K562 (cell line): Measurements from ENCODE around the gene WBP1. TPM values are rescaled to one million over a fixed set of nuclear protein-coding genes. Genes with fewer than 3 reads are reported as not detected.
A peak's percentile ranks its signal among the peaks of the same experiment; 100 is the strongest.

ENCODE experiments used
- ATAC-seq: fragments of 200-7000 bp; cut with Tn5 transposase; 3 replicates; pipeline ENCODE4 v1.9.1; 2020; ENCODE audit warnings: moderate library complexity
- BruUV-seq: library from RNA; stranded (reverse); fragments of 400-500 nt; replicated peaks from 2 replicates; lab custom pipeline; 2021; lab: Mats Ljungman, UMichigan
- CTCF ChIA-PET: fragments of 300-600 bp; formaldehyde crosslinking; extraction: SDS; loops from one replicate; lab custom pipeline; 2021; ENCODE audit warnings: low intra/inter-chr PET ratio; lab: Yijun Ruan, JAX
- POLR2A ChIA-PET: fragments of 300-600, 350-650 bp; sonication (Branson Sonifier 250); formaldehyde crosslinking; extraction: SDS; loops from one replicate; lab custom pipeline; 2021; ENCODE audit warnings: antibody characterized with exemption, inconsistent platforms; lab: Yijun Ruan, JAX
- DNase-seq, 4 experiments: peaks; one replicate each; pipeline versions ENCODE4 v3.0.0 to v3.0.0-alpha.2; 2011 to 2018; ENCODE audit warnings: low spot score in 3 of 4, mixed read lengths in 3 of 4; ENCODE audit errors: extremely low read depth in 1 of 4
- FAIRE-seq: peaks from 2 replicates; lab custom pipeline; 2011; peaks lifted over from hg19 to GRCh38; lab: Jason Lieb, UNC
- H2AFZ ChIP-seq: 2 replicates; pipeline ENCODE4 v1.6.0; 2011; ENCODE audit warnings: low read depth, low read length, control low read depth, inconsistent platforms
- H3K27ac ChIP-seq: fragments of 200-600 bp; 3 replicates; pipeline ENCODE4 v1.8.0; 2011; ENCODE audit warnings: low read depth, mild to moderate bottlenecking, control low read depth, inconsistent platforms, low read length, moderate library complexity, mixed read lengths; ENCODE audit errors: extremely low read depth
- H3K27me3 ChIP-seq, 2 experiments: fragments of 300-600 bp in 1 of 2; 2 replicates in 1 of 2; 3 replicates in 1 of 2; pipeline versions ENCODE4 v1.6.0 to v1.8.0; 2011; ENCODE audit warnings: inconsistent platforms in 2 of 2, low read length in 2 of 2, mild to moderate bottlenecking in 1 of 2, mixed read lengths in 1 of 2, moderate library complexity in 1 of 2; ENCODE audit not compliant: control insufficient read depth in 2 of 2, insufficient read depth in 2 of 2
- H3K36me3 ChIP-seq: fragments of 300-600 bp; 3 replicates; pipeline ENCODE4 v1.8.0; 2011; ENCODE audit warnings: mild to moderate bottlenecking, low read length, inconsistent platforms; ENCODE audit not compliant: control insufficient read depth, insufficient read depth
- H3K4me1 ChIP-seq, 2 experiments: fragments of 200-600 bp in 1 of 2; replicated peaks in 1 of 2; 2 replicates in 1 of 2; 3 replicates in 1 of 2; pipeline versions ENCODE4 v1.5.1 to v1.8.0; 2011; ENCODE audit warnings: inconsistent platforms in 2 of 2, low read length in 2 of 2, mild to moderate bottlenecking in 1 of 2, mixed read lengths in 1 of 2, moderate library complexity in 1 of 2; ENCODE audit not compliant: control insufficient read depth in 2 of 2, insufficient read depth in 2 of 2
- H3K4me2 ChIP-seq: 2 replicates; pipeline ENCODE4 v1.6.1; 2011; ENCODE audit warnings: low read length, control low read depth, inconsistent platforms, mixed read lengths; ENCODE audit not compliant: insufficient read depth
- H3K4me3 ChIP-seq: fragments of 200-600 bp; sonication (generic), shearing (Covaris generic); 2 replicates; pipeline ENCODE4 v1.5.1; 2016; ENCODE audit warnings: control low read depth, inconsistent platforms
- H3K79me2 ChIP-seq: fragments of 200-600 bp; 3 replicates; pipeline ENCODE4 v1.8.0; 2011; ENCODE audit warnings: low read length, inconsistent platforms; ENCODE audit not compliant: control insufficient read depth, insufficient read depth
- H3K9ac ChIP-seq, 2 experiments: 2 replicates each; pipeline versions ENCODE4 v1.6.0 to v1.6.1; 2011; ENCODE audit warnings: low read depth in 2 of 2, low read length in 2 of 2, control low read depth in 1 of 2, inconsistent platforms in 1 of 2, mild to moderate bottlenecking in 1 of 2, mixed read lengths in 1 of 2; ENCODE audit not compliant: insufficient read depth in 1 of 2
- H3K9me1 ChIP-seq: one replicate; pipeline ENCODE4 v1.6.0; 2011; ENCODE audit warnings: inconsistent platforms, mild to moderate bottlenecking, low read length, moderate library complexity; ENCODE audit not compliant: control insufficient read depth, insufficient read depth
- H3K9me3 ChIP-seq: replicated peaks from 2 replicates; pipeline ENCODE4 v1.5.1; 2011; ENCODE audit warnings: low read depth, low read length, inconsistent platforms; ENCODE audit not compliant: control insufficient read depth, insufficient read depth
- H4K20me1 ChIP-seq: replicated peaks from 2 replicates; pipeline ENCODE4 v1.6.1; 2011; ENCODE audit warnings: low read length, inconsistent platforms, mixed read lengths; ENCODE audit not compliant: control insufficient read depth, insufficient read depth
- WGBS: fragments of 100-300 bp; shearing (Covaris generic); methylation state at CpG from one replicate; pipeline ENCODE4 v1.1.6; 2016; ENCODE audit warnings: low coverage, mixed read lengths; ENCODE audit not compliant: insufficient coverage; ENCODE audit errors: missing lambda C conversion rate; 5-methylcytosine and 5-hydroxymethylcytosine counted together
- in situ Hi-C: fragments of 300-500 bp; cut with MboI; formaldehyde crosslinking; loops from 4 replicates; pipeline ENCODE4 v1.15.0; 2018; ENCODE audit warnings: inconsistent platforms, mixed read lengths
- intact Hi-C: fragments of 100-400 bp; cut with micrococcal nuclease; formaldehyde crosslinking; loops from 2 replicates; pipeline ENCODE4 v1.14.2; 2022
- polyA plus RNA-seq, 8 experiments: library from polyadenylated mRNA; depleted of rRNA in 4 of 8; stranded (reverse) in 5 of 8; unstranded in 3 of 8; fragments of >200 nt; fragmentation: Nextera tagmentation in 2 of 8; fragmentation: Illumina TruSeq in 1 of 8; extraction: Ambion mirVana in 2 of 8; extraction: Trizol in 1 of 8; gene quantifications; 2 replicates each; pipeline versions ENCODE4 v1.2.1 to v1.2.3, GENCODE V29; 2011 to 2014; ENCODE audit warnings: inconsistent platforms in 1 of 8, missing spikeins in 1 of 8
- total RNA-seq, 7 experiments: library from RNA; depleted of rRNA in 6 of 7; stranded (reverse); fragments of >200 nt in 6 of 7; fragmentation: Illumina TruSeq in 2 of 7; extraction: Trizol in 2 of 7; gene quantifications; 2 replicates each; pipeline versions ENCODE4 v1.2.1 to v1.2.3, GENCODE V29; 2011 to 2021; ENCODE audit warnings: low replicate concordance in 1 of 7
- TF ChIP-seq, protein P1 (sequence below): sonication (generic); formaldehyde crosslinking; IDR thresholded peaks from 2 replicates; pipeline ENCODE4 v1.8.1; 2023; ENCODE audit warnings: mild to moderate bottlenecking, missing genetic modification reagents
- TF ChIP-seq, protein P2 (sequence below): fragments of 200-800 bp; sonication (Bioruptor generic); IDR thresholded peaks from 2 replicates; pipeline ENCODE4 v1.6.1; 2017; ENCODE audit warnings: missing genetic modification characterization, missing compliant biosample characterization

WBP1 gene
- total and polyA plus RNA-seq, 9 of the 15 experiments (the other 6 are each of a cell fraction or from before 2014, with no cell fraction given): 1.9 to 27.7 (median 14.2) TPM

DNA sequence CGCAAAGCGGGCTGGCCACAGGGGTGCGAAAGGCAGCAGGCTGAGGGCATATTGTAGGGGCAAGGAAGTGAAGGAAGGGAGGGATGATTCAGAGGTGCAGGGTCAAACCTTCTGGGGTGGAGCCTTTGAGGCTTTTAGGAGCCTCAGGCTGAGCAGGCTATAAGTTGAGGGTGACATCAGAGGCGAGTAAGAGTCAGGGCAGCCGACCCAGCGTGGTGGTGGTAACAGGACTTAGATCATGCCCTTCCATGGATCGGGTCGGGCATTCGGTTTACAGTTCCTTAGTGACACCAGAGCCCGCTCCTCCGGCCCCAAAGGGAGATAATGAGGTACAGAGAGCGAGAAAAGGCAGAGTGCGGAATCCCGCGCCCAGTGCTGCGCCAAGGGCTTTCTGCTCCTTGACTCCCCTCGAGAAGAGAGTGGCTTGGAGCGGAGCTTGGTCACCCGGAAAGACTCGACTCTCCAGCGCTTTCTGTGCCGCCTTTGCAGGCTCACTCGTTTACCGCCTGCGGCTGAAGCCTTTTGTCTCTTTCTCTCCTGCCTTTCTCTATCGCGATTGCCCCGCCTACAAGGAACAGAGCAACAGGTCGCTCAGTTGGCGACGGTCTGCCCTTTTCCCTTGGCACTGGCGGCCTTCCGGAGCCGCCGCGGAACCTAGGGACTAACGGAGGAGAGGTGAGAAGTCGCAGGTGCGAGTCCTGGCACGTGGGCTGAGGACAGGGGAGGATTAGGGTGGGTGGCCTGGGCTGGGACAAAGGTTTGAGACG, 40.4 kb downstream of the WBP1 start:
- DNase-seq (no peak), FAIRE-seq (no peak), ATAC-seq (no peak)
- TF ChIP-seq, protein P1, sequence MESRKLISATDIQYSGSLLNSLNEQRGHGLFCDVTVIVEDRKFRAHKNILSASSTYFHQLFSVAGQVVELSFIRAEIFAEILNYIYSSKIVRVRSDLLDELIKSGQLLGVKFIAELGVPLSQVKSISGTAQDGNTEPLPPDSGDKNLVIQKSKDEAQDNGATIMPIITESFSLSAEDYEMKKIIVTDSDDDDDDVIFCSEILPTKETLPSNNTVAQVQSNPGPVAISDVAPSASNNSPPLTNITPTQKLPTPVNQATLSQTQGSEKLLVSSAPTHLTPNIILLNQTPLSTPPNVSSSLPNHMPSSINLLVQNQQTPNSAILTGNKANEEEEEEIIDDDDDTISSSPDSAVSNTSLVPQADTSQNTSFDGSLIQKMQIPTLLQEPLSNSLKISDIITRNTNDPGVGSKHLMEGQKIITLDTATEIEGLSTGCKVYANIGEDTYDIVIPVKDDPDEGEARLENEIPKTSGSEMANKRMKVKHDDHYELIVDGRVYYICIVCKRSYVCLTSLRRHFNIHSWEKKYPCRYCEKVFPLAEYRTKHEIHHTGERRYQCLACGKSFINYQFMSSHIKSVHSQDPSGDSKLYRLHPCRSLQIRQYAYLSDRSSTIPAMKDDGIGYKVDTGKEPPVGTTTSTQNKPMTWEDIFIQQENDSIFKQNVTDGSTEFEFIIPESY (CRISPR knock-in tag): peak; percentile 75; the same call in 1 of the 2 replicates
- TF ChIP-seq, protein P2, sequence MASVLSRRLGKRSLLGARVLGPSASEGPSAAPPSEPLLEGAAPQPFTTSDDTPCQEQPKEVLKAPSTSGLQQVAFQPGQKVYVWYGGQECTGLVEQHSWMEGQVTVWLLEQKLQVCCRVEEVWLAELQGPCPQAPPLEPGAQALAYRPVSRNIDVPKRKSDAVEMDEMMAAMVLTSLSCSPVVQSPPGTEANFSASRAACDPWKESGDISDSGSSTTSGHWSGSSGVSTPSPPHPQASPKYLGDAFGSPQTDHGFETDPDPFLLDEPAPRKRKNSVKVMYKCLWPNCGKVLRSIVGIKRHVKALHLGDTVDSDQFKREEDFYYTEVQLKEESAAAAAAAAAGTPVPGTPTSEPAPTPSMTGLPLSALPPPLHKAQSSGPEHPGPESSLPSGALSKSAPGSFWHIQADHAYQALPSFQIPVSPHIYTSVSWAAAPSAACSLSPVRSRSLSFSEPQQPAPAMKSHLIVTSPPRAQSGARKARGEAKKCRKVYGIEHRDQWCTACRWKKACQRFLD (CRISPR knock-in tag): no peak
- H3K9ac ChIP-seq: no peak overlapping the region
- H3K9me3 ChIP-seq: no peaks in the 10 kb centered on the region
- H3K9me1 ChIP-seq: no peaks in the 10 kb centered on the region
- no peaks in the 10 kb centered on the region for H3K27me3 ChIP-seq
- H3K4me3 ChIP-seq: no peak overlapping the region
- peaks cover 8% of the 10 kb centered on the region; the same call in 2 of the 3 replicates for H3K36me3 ChIP-seq
- BruUV-seq: no TSS peak
- no peak overlapping the region for H3K27ac ChIP-seq
- in situ Hi-C loops: no loop called here
- 96% methylated on average over 31 of the region's 41 CpGs for WGBS
- no peak overlapping the region for H3K4me2 ChIP-seq
- POLR2A ChIA-PET: no interaction called here
- no peak overlapping the region for H2AFZ ChIP-seq
- H3K4me1 ChIP-seq: peaks cover 11 to 46% of the 10 kb centered on the region in 2 experiments; a peak in 4 of 5 replicates
- H4K20me1 ChIP-seq: no peaks in the 10 kb centered on the region
- H3K79me2 ChIP-seq: peaks cover 12% of the 10 kb centered on the region; the same call in 2 of the 3 replicates
- CTCF ChIA-PET: no interaction called here
- intact Hi-C loops: no loop called here
